Endothelial cell of umbilical vein (primary cell): ENCODE data around the gene TLX1. TPM values are rescaled to one million over a fixed set of nuclear protein-coding genes. Genes with fewer than 3 reads are reported as not detected.

Source experiments
- BruUV-seq: library from RNA; stranded (reverse); fragments of 400-500 nt; replicated peaks from 2 replicates; lab custom pipeline; 2021; lab: Mats Ljungman, UMichigan
- CTCF ChIA-PET: fragments of 300-600, 350-600 bp; sonication (Branson Sonifier 250); formaldehyde crosslinking; loops from one replicate; lab custom pipeline; 2021; ENCODE audit warnings: antibody characterized with exemption, inconsistent platforms; lab: Charles Lee
- POLR2A ChIA-PET: fragments of 300-600, 350-600 bp; sonication (Branson Sonifier 250); formaldehyde crosslinking; loops from one replicate; lab custom pipeline; 2021; ENCODE audit warnings: antibody characterized with exemption, inconsistent platforms; lab: Charles Lee
- DNase-seq: peaks from one replicate; pipeline ENCODE4 v3.0.0-alpha.2; 2011; ENCODE audit warnings: low read depth, low spot score
- FAIRE-seq: peaks from 2 replicates; lab custom pipeline; 2011; peaks lifted over from hg19 to GRCh38; lab: Jason Lieb, UNC
- H2AFZ ChIP-seq: 2 replicates; pipeline ENCODE4 v1.6.0; 2012; ENCODE audit warnings: low read depth, low read length, control low read depth, inconsistent platforms
- H3K27ac ChIP-seq: 2 replicates; pipeline ENCODE4 v1.5.1; 2011; ENCODE audit warnings: low read depth, mild to moderate bottlenecking, control low read depth, low read length, moderate library complexity; ENCODE audit not compliant: insufficient read depth
- H3K27me3 ChIP-seq, 2 experiments: 2 replicates each; pipeline versions ENCODE4 v1.6.0 to v1.6.1; 2011; ENCODE audit warnings: low read length in 2 of 2, mixed read lengths in 1 of 2; ENCODE audit not compliant: control insufficient read depth in 2 of 2, insufficient read depth in 2 of 2
- H3K36me3 ChIP-seq, 2 experiments: 2 replicates in 1 of 2; 3 replicates in 1 of 2; pipeline ENCODE4 v1.5.1; 2011; ENCODE audit warnings: low read length in 2 of 2, mild to moderate bottlenecking in 1 of 2, moderate library complexity in 1 of 2; ENCODE audit not compliant: control insufficient read depth in 2 of 2, insufficient read depth in 2 of 2; ENCODE audit errors: extremely low read depth in 1 of 2
- H3K4me1 ChIP-seq: 3 replicates; pipeline ENCODE4 v1.5.1; 2011; ENCODE audit warnings: mild to moderate bottlenecking, low read length; ENCODE audit not compliant: control insufficient read depth, insufficient read depth; ENCODE audit errors: extremely low read depth
- H3K4me2 ChIP-seq: 2 replicates; pipeline ENCODE4 v1.6.1; 2011; ENCODE audit warnings: low read length, control low read depth, mixed read lengths; ENCODE audit not compliant: insufficient read depth
- H3K4me3 ChIP-seq, 3 experiments: fragments of 200-600 bp in 1 of 3; sonication (generic), shearing (Covaris generic) in 1 of 3; replicated peaks in 1 of 3; 2 replicates each; pipeline ENCODE4 v1.5.1; 2011 to 2016; ENCODE audit warnings: control low read depth in 3 of 3, low read length in 3 of 3, mild to moderate bottlenecking in 2 of 3, inconsistent platforms in 1 of 3, low read depth in 1 of 3, moderate library complexity in 1 of 3; ENCODE audit not compliant: insufficient read depth in 1 of 3
- H3K79me2 ChIP-seq: 2 replicates; pipeline ENCODE4 v1.6.0; 2012; ENCODE audit warnings: low read length, inconsistent platforms; ENCODE audit not compliant: control insufficient read depth, insufficient read depth
- H3K9ac ChIP-seq: replicated peaks from 2 replicates; pipeline ENCODE3; 2011; ENCODE audit warnings: low read length, control low read depth; ENCODE audit not compliant: insufficient read depth; ENCODE audit errors: extremely low read depth
- H3K9me1 ChIP-seq: replicated peaks from 3 replicates; pipeline ENCODE4 v1.6.0; 2011; ENCODE audit warnings: mild to moderate bottlenecking, low read length; ENCODE audit not compliant: control insufficient read depth, insufficient read depth; ENCODE audit errors: extremely low read depth
- H3K9me3 ChIP-seq: replicated peaks from 2 replicates; pipeline ENCODE4 v1.5.1; 2012; ENCODE audit warnings: low read length, inconsistent platforms; ENCODE audit not compliant: control insufficient read depth, insufficient read depth
- H4K20me1 ChIP-seq: replicated peaks from 2 replicates; pipeline ENCODE3; 2011; ENCODE audit warnings: mild to moderate bottlenecking, low read length; ENCODE audit not compliant: control insufficient read depth, insufficient read depth; ENCODE audit errors: extremely low read depth
- EZH2 ChIP-seq: IDR thresholded peaks from 2 replicates; pipeline ENCODE4 v1.6.1; 2012; ENCODE audit warnings: borderline replicate concordance, low read depth, mild to moderate bottlenecking, moderate library complexity, low read length, inconsistent platforms; ENCODE audit not compliant: severe bottlenecking
- JUN ChIP-seq: IDR thresholded peaks from 2 replicates; pipeline ENCODE4 v1.6.1; 2011; ENCODE audit warnings: borderline replicate concordance, low read depth; ENCODE audit not compliant: insufficient read length, insufficient read depth
- MAX ChIP-seq: IDR thresholded peaks from 2 replicates; pipeline ENCODE4 v1.6.1; 2011; ENCODE audit not compliant: insufficient read depth, insufficient read length
- MYC ChIP-seq: IDR thresholded peaks from one replicate; pipeline ENCODE4 v1.6.1; 2011; ENCODE audit warnings: mild to moderate bottlenecking, low read depth, low read length
- dilution Hi-C: fragments of 300-500 bp; cut with MboI; formaldehyde crosslinking; loops from one replicate; pipeline ENCODE4 v1.15.0; 2019; ENCODE audit warnings: low sequenced_read_pairs; ENCODE audit not compliant: extremely low pct_ligation_motif_present
- intact Hi-C: fragments of 100-400 bp; cut with micrococcal nuclease; formaldehyde crosslinking; loops from one replicate; pipeline ENCODE4 v1.10.0; 2022
- polyA plus RNA-seq, 4 experiments: library from polyadenylated mRNA; depleted of rRNA in 3 of 4; stranded (reverse) in 3 of 4; unstranded in 1 of 4; fragments of >200 nt; gene quantifications; 2 replicates each; pipeline versions ENCODE4 v1.2.1 to v1.2.3, GENCODE V29; 2011 to 2012; ENCODE audit warnings: missing spikeins in 1 of 4
- total RNA-seq: library from RNA; stranded (reverse); gene quantifications from 2 replicates; pipeline ENCODE4 v1.2.3, GENCODE V29; 2021
- TF ChIP-seq, protein P1 (sequence below), 2 donors: IDR thresholded peaks; 1 replicate in 1 of 2; 2 replicates in 1 of 2; pipeline ENCODE4 v1.5.1; 2011; ENCODE audit warnings: low read length in 2 of 2, mild to moderate bottlenecking in 2 of 2, moderate library complexity in 2 of 2, control low read depth in 1 of 2, inconsistent platforms in 1 of 2, low read depth in 1 of 2; ENCODE audit not compliant: insufficient read depth in 1 of 2; ENCODE audit errors: extremely low read depth in 1 of 2

The TLX1 gene
- total and polyA plus RNA-seq, 2 donors (not counting 3 experiments of a cell fraction or from before 2014, with no cell fraction given), result not detected

DNA sequence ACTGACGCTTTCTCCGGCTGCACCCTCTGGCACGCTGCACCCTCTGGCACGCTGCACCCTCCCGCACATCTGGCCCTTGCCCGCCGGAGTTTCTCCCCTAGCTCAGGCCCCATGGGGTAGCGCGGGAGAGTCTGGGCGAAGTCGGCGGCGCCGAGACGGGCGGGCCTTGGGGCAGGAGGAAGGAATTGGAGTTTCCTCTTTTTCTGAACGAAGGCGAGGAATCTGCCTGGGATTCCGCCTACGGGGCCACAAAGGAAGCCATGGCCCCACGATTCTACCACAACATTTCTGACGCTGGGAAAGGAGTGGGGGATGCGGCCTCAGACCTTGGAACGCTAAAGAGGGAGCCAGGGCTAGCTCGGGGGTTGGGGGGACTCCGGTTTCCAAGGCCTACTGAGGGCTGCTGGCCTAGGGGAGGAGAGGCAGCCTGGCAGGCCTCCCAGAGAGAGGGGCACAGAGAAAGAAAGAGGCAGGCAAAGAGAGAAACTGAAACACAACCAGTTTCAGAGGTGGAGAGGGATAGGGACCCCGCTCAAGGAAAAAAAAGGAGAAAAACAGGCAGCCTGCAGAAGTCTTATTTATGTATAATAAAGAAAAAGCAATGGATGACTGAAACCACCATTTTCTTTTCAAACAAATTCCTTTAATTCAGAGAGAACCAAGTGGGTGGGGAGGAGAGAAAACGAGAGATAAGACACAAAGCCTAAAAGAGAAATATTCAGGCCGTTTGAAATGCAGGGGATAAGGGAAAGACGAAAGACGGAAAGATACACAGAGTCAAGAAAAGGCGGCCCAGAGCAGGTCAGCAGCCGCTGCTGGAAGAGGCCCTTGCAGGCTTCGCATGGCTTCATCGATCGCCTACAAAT, 4.3 kb downstream of the TLX1 start:
- Histone ChIP-seq H3K9ac (no peak overlapping the region), H2AFZ (no peak overlapping the region), H3K27ac (no peak overlapping the region), H3K4me1 (peaks cover 4% of the 10 kb centered on the region), H3K79me2 (no peaks in the 10 kb centered on the region), H3K9me1 (no peaks in the 10 kb centered on the region), H4K20me1 (no peaks in the 10 kb centered on the region), H3K4me3 (no peak overlapping the region), H3K9me3 (no peaks in the 10 kb centered on the region), H3K27me3 (peaks cover 91 to 100% of the 10 kb centered on the region in 2 experiments), H3K4me2 (no peak overlapping the region), H3K36me3 (no peaks in the 10 kb centered on the region)
- CTCF ChIA-PET, result interaction anchor here (0.5 to 1.4 kb wide), 4 partner anchors 9 to 325 kb away, joined by 3 to 6 read pairs (median 4); no protein-coding TSS in a partner anchor
- intact Hi-C loops, result no loop called here
- FAIRE-seq (no peak), DNase-seq (no peak)
- dilution Hi-C loops, result no loop called here
- BruUV-seq, result no TSS peak
- no peak for TF ChIP-seq MYC
- no peak for TF ChIP-seq MAX
- TF ChIP-seq, protein P1, sequence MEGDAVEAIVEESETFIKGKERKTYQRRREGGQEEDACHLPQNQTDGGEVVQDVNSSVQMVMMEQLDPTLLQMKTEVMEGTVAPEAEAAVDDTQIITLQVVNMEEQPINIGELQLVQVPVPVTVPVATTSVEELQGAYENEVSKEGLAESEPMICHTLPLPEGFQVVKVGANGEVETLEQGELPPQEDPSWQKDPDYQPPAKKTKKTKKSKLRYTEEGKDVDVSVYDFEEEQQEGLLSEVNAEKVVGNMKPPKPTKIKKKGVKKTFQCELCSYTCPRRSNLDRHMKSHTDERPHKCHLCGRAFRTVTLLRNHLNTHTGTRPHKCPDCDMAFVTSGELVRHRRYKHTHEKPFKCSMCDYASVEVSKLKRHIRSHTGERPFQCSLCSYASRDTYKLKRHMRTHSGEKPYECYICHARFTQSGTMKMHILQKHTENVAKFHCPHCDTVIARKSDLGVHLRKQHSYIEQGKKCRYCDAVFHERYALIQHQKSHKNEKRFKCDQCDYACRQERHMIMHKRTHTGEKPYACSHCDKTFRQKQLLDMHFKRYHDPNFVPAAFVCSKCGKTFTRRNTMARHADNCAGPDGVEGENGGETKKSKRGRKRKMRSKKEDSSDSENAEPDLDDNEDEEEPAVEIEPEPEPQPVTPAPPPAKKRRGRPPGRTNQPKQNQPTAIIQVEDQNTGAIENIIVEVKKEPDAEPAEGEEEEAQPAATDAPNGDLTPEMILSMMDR (IDR thresholded peaks at IDR 0.05; ENCODE audit: extremely low read depth in 1 of 2, insufficient read depth in 1 of 2, low read depth in 1 of 2, low read length in 2 of 2), result no peak
- TF ChIP-seq JUN, result no peak
- no peak for TF ChIP-seq EZH2
- POLR2A ChIA-PET, result no interaction called here
